GM18870 (cell line): ENCODE measurements around the gene KLHL22.
"Not testable (repeated sequence)": the region's sequence is repeated elsewhere in the genome, so short reads cannot be mapped to it uniquely, and the experiment has no call there.

Experiments used
- ATAC-seq: cut with Tn5 transposase; IDR thresholded peaks from one replicate; pipeline ENCODE4 v1.9.1; 2021; ENCODE audit warnings: moderate library complexity; ENCODE audit not compliant: unreplicated experiment

Gene KLHL22

GRCh38 chr22:20504293-20504922, 8.8 kb upstream of the KLHL22 start:
- ATAC-seq: not testable (repeated sequence)

GRCh38 chr22:20503816-20504215, 8.2 kb upstream of the KLHL22 start:
- ATAC-seq: no peak

GRCh38 chr22:20499769-20500168, 4.2 kb upstream of the KLHL22 start:
- no peak for ATAC-seq

GRCh38 chr22:20498913-20499312, 3.3 kb upstream of the KLHL22 start:
- no peak for ATAC-seq

- no peak for ATAC-seq
Observed at GRCh38 chr22:20497426-20497825, 1.8 kb upstream of the KLHL22 start.

- ATAC-seq: no peak
Observed at GRCh38 chr22:20495861-20496681, 476 bp upstream of the KLHL22 start.

GRCh38 chr22:20491346-20491745, 4.2 kb downstream of the KLHL22 start:
- no peak for ATAC-seq

GRCh38 chr22:20490941-20491307, 4.7 kb downstream of the KLHL22 start:
- no peak for ATAC-seq

GRCh38 chr22:20490183-20490940, 5.2 kb downstream of the KLHL22 start:
- no peak for ATAC-seq

GRCh38 chr22:20488946-20489345, 6.6 kb downstream of the KLHL22 start:
- ATAC-seq: no peak

- no peak for ATAC-seq
Observed at GRCh38 chr22:20487715-20488114, 7.9 kb downstream of the KLHL22 start.

GRCh38 chr22:20486229-20486628, 9.4 kb downstream of the KLHL22 start:
- no peak for ATAC-seq

GRCh38 chr22:20484948-20485683, 10.5 kb downstream of the KLHL22 start:
- no peak for ATAC-seq

- no peak for ATAC-seq
Observed at GRCh38 chr22:20483771-20484170, 11.8 kb downstream of the KLHL22 start.

- ATAC-seq: not testable (repeated sequence)
Observed at GRCh38 chr22:20483143-20483506, 12.5 kb downstream of the KLHL22 start.

GRCh38 chr22:20479612-20480196, 15.9 kb downstream of the KLHL22 start:
- ATAC-seq: no peak

GRCh38 chr22:20478059-20478458, 17.5 kb downstream of the KLHL22 start:
- not testable (repeated sequence) for ATAC-seq

GRCh38 chr22:20475569-20475968, 20.0 kb downstream of the KLHL22 start:
- not testable (repeated sequence) for ATAC-seq

- ATAC-seq: no peak
Observed at GRCh38 chr22:20475115-20475436, 20.5 kb downstream of the KLHL22 start.

GRCh38 chr22:20472629-20473442, 22.8 kb downstream of the KLHL22 start:
- no peak for ATAC-seq
